BJ (cell line): ENCODE data around the gene MAN2A1. TPM values are rescaled to one million over a fixed set of nuclear protein-coding genes. Genes with fewer than 3 reads are reported as not detected.

Experiments used
- CTCF ChIA-PET: fragments of 350-600 bp; formaldehyde crosslinking; extraction: SDS; loops from one replicate; lab custom pipeline; 2021; ENCODE audit warnings: antibody characterized with exemption, inconsistent platforms; lab: Yijun Ruan, JAX
- POLR2A ChIA-PET: fragments of 300-600 bp; sonication (Branson Sonifier 250); formaldehyde crosslinking; extraction: SDS; loops from one replicate; lab custom pipeline; 2021; ENCODE audit warnings: antibody characterized with exemption; lab: Charles Lee
- DNase-seq: peaks from one replicate; pipeline ENCODE4 v3.0.0-alpha.2; 2011; ENCODE audit warnings: low read depth
- H3K27me3 ChIP-seq: 2 replicates; pipeline ENCODE4 v1.6.0; 2011; ENCODE audit warnings: low read length; ENCODE audit not compliant: control insufficient read depth, insufficient read depth
- H3K36me3 ChIP-seq: 2 replicates; pipeline ENCODE4 v1.5.1; 2011; ENCODE audit warnings: low read length; ENCODE audit not compliant: control insufficient read depth, insufficient read depth
- H3K4me3 ChIP-seq: 2 replicates; pipeline ENCODE4 v1.5.1; 2011; ENCODE audit warnings: low read depth, mild to moderate bottlenecking, control low read depth, low read length
- CTCF ChIP-seq: IDR thresholded peaks from 2 replicates; pipeline ENCODE4 v1.5.1; 2011; ENCODE audit warnings: low read depth, mild to moderate bottlenecking, control low read depth, inconsistent platforms, low read length, moderate library complexity; ENCODE audit not compliant: insufficient read depth
- polyA plus RNA-seq: library from polyadenylated mRNA; depleted of rRNA; stranded (reverse); fragments of >200 nt; gene quantifications from 2 replicates; pipeline ENCODE4 v1.2.3, GENCODE V29; 2011

Gene MAN2A1
- polyA plus RNA-seq, 1 experiment, result 18.4 TPM

- Histone ChIP-seq H3K27me3 (no peaks in the 10 kb centered on the region), H3K36me3 (no peaks in the 10 kb centered on the region), H3K4me3 (no peak overlapping the region)
- ChIA-PET POLR2A (no interaction called here), CTCF (no interaction called here)
- TF ChIP-seq CTCF, result no peak
- no peak for DNase-seq
Measured at GRCh38 chr5:109654455-109654854, 35.3 kb upstream of the MAN2A1 start.

GRCh38 chr5:109655841-109656240, 33.9 kb upstream of the MAN2A1 start:
- no peaks in the 10 kb centered on the region for H3K27me3 ChIP-seq
- no peaks in the 10 kb centered on the region for H3K36me3 ChIP-seq
- ChIA-PET POLR2A (no interaction called here), CTCF (interaction anchor here (0.9 kb wide), 1 partner anchor 10 kb away, joined by 3 read pairs; no protein-coding TSS in a partner anchor)
- no peak overlapping the region for H3K4me3 ChIP-seq
- no peak for DNase-seq
- TF ChIP-seq CTCF, result no peak

GRCh38 chr5:109656829-109657228, 32.9 kb upstream of the MAN2A1 start:
- peak; percentile 39 for DNase-seq
- Histone ChIP-seq H3K27me3 (no peaks in the 10 kb centered on the region), H3K36me3 (no peaks in the 10 kb centered on the region), H3K4me3 (no peak overlapping the region)
- ChIA-PET CTCF (interaction anchor here (0.7 kb wide), 1 partner anchor 1620 kb away, joined by 3 read pairs; no protein-coding TSS in a partner anchor), POLR2A (no interaction called here)
- no peak for TF ChIP-seq CTCF

- no peak for TF ChIP-seq CTCF
- H3K36me3 ChIP-seq, result no peaks in the 10 kb centered on the region
- no peak for DNase-seq
- H3K27me3 ChIP-seq, result no peaks in the 10 kb centered on the region
- ChIA-PET CTCF (interaction anchor here (1.3 kb wide), 1 partner anchor 15 kb away, joined by 4 read pairs; no protein-coding TSS in a partner anchor), POLR2A (no interaction called here)
- H3K4me3 ChIP-seq, result no peak overlapping the region
Measured at GRCh38 chr5:109659901-109660300, 29.8 kb upstream of the MAN2A1 start.

GRCh38 chr5:109660301-109660700, 29.4 kb upstream of the MAN2A1 start:
- no peaks in the 10 kb centered on the region for H3K36me3 ChIP-seq
- no peak overlapping the region for H3K4me3 ChIP-seq
- TF ChIP-seq CTCF, result no peak
- CTCF ChIA-PET, result interaction anchor here (1.3 kb wide), 1 partner anchor 15 kb away, joined by 4 read pairs; no protein-coding TSS in a partner anchor
- no peaks in the 10 kb centered on the region for H3K27me3 ChIP-seq
- POLR2A ChIA-PET, result no interaction called here
- DNase-seq, result no peak
